ENCODE data around the gene SLC18A3. TPM values are rescaled to one million over a fixed set of nuclear protein-coding genes. Genes with fewer than 3 reads are reported as not detected.

Gene SLC18A3
- total and polyA plus RNA-seq, 12 donors = 0.03 to 0.41 (median 0.15) TPM; not detected in 8

- Histone ChIP-seq H3K36me3 (replicated peaks in 1 of 2) (no peaks in the 10 kb centered on the region), H3K4me1 (replicated peaks in 1 of 2) (no peaks in the 10 kb centered on the region), H3K4me3 (no peak overlapping the region), H3K9me3 (replicated peaks in 1 of 3) (no peaks in the 10 kb centered on the region), H3K27me3 (no peaks in the 10 kb centered on the region), H3K27ac (no peak overlapping the region)
- WGBS, 4 donors = 83 to 94% (median 88%) methylated on average over 15 to 18 of the region's 18 CpGs
- no peak for DNase-seq
- TF ChIP-seq POLR2A (IDR thresholded peaks at IDR 0.05) (no peak), CTCF (IDR thresholded peaks at IDR 0.05) (no peak)
- intact Hi-C loops (cut with DNase I) = no loop called here
Observed at GRCh38 chr10:49627644-49628247, 17.6 kb downstream of the SLC18A3 start.

- H3K4me3 ChIP-seq = no peak overlapping the region
- WGBS, 4 donors = 81 to 91% (median 89%) methylated on average over 8 of the region's 8 CpGs
- H3K4me1 ChIP-seq (replicated peaks in 1 of 2) = no peaks in the 10 kb centered on the region
- DNase-seq = no peak
- intact Hi-C loops (cut with DNase I) = no loop called here
- no peak overlapping the region for H3K27ac ChIP-seq
- TF ChIP-seq CTCF (IDR thresholded peaks at IDR 0.05) (no peak), POLR2A (IDR thresholded peaks at IDR 0.05) (no peak)
- H3K36me3 ChIP-seq (replicated peaks in 1 of 2) = no peaks in the 10 kb centered on the region
- no peaks in the 10 kb centered on the region for H3K27me3 ChIP-seq
- no peaks in the 10 kb centered on the region for H3K9me3 ChIP-seq (replicated peaks in 1 of 3)
Observed at GRCh38 chr10:49628599-49628998, 18.5 kb downstream of the SLC18A3 start.

GRCh38 chr10:49629431-49629881, 19.3 kb downstream of the SLC18A3 start:
- Histone ChIP-seq H3K4me3 (no peak overlapping the region), H3K36me3 (replicated peaks in 1 of 2) (no peaks in the 10 kb centered on the region), H3K27me3 (no peaks in the 10 kb centered on the region), H3K27ac (no peak overlapping the region), H3K4me1 (replicated peaks in 1 of 2) (no peaks in the 10 kb centered on the region), H3K9me3 (replicated peaks in 1 of 3) (no peaks in the 10 kb centered on the region)
- no peak for DNase-seq
- intact Hi-C loops (cut with DNase I) = no loop called here
- 70 to 77% (median 74%) methylated on average over 9 of the region's 9 CpGs for WGBS, 4 donors
- TF ChIP-seq POLR2A (IDR thresholded peaks at IDR 0.05) = no peak
- TF ChIP-seq CTCF (IDR thresholded peaks at IDR 0.05) = no peak

- no peaks in the 10 kb centered on the region for H3K9me3 ChIP-seq (replicated peaks in 1 of 3)
- intact Hi-C loops (cut with DNase I) = no loop called here
- no peaks in the 10 kb centered on the region for H3K27me3 ChIP-seq
- DNase-seq = no peak
- WGBS, 4 donors = 82 to 94% (median 87%) methylated on average over 6 of the region's 6 CpGs
- no peak overlapping the region for H3K27ac ChIP-seq
- H3K4me3 ChIP-seq = no peak overlapping the region
- no peak for TF ChIP-seq POLR2A (IDR thresholded peaks at IDR 0.05)
- TF ChIP-seq CTCF (IDR thresholded peaks at IDR 0.05) = no peak
- no peaks in the 10 kb centered on the region for H3K4me1 ChIP-seq (replicated peaks in 1 of 2)
- no peaks in the 10 kb centered on the region for H3K36me3 ChIP-seq (replicated peaks in 1 of 2)
Observed at GRCh38 chr10:49631975-49632374, 21.9 kb downstream of the SLC18A3 start.

Measured in adrenal gland (tissue), 12 donors.